22Rv1 (cell line): ENCODE results near the gene HTT.

Experiments used
- ZFX ChIP-seq: fragments of 450-650 bp; IDR thresholded peaks from 2 replicates; pipeline ENCODE4 v1.6.1; 2017; ENCODE audit warnings: antibody characterized with exemption, borderline replicate concordance
- TF ChIP-seq, protein P1 (sequence below): fragments of 450-650 bp; IDR thresholded peaks from 2 replicates; pipeline ENCODE4 v1.5.1; 2017; ENCODE audit warnings: mild to moderate bottlenecking

DNA sequence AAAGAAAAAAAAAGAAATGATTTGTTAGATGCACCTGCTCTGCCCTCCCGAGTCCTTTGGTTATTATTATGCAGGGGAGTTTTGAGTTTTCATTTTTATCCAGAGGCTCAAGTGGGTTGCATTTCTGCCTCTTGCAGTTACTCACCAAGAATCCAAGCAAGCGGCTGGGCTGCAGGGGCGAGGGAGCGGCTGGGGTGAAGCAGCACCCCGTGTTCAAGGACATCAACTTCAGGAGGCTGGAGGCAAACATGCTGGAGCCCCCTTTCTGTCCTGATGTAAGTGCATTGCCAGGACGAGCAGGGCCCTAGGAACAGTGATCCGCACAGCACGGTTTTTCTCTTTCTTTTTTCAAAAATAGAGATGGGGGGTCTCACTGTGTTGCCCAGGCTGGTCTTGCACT is 39.2 kb upstream of the HTT start:
- TF ChIP-seq, protein P1, sequence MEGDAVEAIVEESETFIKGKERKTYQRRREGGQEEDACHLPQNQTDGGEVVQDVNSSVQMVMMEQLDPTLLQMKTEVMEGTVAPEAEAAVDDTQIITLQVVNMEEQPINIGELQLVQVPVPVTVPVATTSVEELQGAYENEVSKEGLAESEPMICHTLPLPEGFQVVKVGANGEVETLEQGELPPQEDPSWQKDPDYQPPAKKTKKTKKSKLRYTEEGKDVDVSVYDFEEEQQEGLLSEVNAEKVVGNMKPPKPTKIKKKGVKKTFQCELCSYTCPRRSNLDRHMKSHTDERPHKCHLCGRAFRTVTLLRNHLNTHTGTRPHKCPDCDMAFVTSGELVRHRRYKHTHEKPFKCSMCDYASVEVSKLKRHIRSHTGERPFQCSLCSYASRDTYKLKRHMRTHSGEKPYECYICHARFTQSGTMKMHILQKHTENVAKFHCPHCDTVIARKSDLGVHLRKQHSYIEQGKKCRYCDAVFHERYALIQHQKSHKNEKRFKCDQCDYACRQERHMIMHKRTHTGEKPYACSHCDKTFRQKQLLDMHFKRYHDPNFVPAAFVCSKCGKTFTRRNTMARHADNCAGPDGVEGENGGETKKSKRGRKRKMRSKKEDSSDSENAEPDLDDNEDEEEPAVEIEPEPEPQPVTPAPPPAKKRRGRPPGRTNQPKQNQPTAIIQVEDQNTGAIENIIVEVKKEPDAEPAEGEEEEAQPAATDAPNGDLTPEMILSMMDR: no peak
- TF ChIP-seq ZFX: no peak
